NCI-H1417 treated with DMSO at 0.1 percent for 48 hours (cell line): ENCODE data around the gene SVOP.

Source experiments
- DNase-seq: peaks from one replicate; lab custom pipeline; 2025; lab: John Stamatoyannopoulos, UW

SVOP gene

DNA sequence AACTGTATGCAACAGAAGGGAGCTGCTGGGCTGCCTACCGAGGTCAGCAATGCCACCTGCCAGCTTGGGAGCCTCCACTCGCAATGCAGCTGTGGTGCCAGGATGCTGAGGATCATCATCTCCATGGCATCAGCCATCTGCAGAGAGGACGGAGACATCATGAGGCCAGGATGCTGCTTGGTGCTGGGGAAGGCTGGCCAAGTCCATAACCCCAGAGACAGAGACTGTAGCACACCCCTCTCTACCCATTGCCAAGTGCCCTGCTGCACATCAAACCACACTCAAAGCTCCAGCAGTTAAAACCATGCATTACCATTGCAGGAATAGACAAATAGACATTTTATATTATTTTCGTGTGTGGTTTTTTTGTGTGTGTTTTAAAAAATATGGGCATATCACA, 43.5 kb downstream of the SVOP start:
- DNase-seq, result no peak

DNA sequence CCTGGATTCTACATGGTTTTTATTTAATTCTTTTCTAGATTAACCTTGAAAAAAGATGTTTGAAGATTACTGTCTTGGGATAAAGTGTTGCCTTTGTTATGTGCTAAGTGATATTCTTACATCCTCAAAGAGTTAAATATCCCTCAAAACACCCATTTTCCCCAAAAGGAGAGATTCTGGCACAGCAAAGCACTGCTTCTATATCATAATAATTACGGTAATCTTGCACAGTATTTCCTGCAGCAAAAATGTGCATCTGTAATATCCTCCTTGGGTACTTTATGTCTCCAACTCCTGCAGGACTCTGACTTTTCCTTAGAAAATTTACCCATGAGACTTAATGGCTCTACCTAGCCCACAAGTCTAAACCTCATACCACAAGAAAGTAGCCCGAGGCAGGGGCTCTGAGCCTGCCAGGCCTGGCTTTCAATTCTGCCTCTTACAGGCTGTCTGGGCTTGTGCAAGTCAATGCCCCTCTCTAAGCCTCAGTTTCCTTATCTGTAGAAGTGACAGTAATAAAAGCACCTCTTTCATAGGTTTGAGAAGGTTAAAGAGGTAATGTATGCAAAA, 45.8 kb downstream of the SVOP start:
- no peak for DNase-seq

DNA sequence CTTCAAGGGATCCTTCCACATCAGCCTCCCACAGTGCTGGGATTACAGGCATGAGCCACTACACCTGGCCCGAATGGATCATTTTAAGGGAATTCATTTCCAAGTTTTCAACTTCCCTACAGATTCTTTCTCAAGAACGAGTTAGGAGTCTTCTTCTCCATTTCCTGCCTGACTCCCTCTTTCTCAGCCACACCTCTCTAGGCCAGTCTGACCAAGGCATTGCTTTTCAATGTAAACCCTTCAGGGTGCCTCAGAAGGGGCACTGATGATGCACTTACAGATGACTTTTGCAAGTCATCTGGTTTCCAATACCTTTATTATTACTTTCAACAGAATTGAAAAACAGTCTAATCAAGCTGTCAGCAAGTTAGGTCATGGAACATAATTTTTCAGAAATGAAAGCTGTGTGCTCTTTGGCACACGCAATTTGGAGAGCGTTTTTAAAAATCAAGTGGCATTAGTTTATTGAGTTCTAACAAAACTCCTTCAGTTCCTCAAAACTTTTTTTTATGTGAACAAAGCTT, 47.2 kb downstream of the SVOP start:
- no peak for DNase-seq

DNA sequence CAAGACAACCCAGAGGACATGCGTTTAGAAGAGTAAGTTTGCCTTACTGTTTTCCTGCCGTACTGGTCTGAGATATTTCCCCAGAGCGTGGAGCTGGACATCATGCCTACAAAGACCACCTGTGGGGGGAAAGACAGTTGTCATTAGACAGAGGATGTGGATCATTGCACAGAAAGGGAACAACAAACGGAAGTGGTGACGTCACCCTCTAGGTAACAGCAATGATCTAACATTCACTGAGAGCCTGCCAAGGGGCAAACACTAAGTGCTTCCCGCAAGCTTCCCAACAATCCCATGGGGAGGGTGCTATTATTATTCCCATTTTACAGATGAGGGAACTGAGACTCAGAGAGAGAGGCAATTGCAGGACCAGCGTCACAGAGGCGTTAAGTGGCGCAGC, 48.5 kb downstream of the SVOP start:
- DNase-seq, result no peak

DNA sequence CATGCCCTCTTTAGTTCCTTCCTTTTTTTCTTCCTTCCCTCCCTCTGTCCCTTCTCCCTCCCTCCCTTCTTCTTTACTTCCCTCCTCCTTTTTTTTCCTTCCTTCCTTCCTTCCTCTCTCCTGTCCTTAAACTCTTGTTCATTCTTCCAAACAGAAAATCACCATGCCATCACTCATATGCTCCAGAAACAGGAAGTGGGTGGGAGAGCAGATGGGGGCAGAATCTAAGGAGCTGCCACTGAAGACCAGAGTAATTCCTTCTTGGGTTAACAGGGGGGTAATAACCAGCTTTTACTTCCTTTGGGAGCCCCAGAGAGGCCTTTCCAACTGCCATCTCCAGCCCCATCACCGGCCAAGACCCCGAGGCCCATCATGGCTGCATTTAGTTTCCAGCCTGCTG, 51.2 kb downstream of the SVOP start:
- DNase-seq, result no peak

DNA sequence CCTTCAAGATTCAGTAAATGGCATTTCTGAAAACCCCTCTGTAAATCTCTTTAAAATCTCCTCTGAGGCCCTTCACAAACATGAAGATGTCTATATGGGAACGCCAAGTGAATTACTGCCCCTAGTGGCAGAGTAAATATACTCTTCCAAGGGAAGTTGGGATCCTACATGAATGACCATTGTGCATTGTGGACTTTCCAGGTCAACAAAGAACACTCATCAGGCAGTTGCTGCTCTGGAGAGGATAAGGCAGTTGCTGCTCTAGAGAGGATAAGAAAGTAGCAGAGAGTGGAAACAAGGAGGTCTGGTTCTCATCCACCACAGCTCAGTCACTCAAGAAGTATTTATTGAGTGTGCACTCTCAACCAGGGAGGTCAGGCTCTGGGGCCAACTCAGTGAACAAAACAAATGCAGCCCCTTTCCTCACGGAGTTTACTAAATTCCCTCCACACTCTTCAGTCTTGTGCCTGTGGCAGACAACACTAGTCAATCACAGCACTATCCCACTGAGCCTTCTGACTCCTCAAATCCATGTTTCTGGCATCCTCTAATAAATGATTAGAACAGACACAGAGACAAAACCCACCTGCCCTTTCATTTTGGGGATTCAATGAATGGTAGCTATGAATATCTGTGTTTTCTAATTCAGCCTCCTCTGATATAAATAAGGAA, 52.9 kb downstream of the SVOP start:
- no peak for DNase-seq

DNA sequence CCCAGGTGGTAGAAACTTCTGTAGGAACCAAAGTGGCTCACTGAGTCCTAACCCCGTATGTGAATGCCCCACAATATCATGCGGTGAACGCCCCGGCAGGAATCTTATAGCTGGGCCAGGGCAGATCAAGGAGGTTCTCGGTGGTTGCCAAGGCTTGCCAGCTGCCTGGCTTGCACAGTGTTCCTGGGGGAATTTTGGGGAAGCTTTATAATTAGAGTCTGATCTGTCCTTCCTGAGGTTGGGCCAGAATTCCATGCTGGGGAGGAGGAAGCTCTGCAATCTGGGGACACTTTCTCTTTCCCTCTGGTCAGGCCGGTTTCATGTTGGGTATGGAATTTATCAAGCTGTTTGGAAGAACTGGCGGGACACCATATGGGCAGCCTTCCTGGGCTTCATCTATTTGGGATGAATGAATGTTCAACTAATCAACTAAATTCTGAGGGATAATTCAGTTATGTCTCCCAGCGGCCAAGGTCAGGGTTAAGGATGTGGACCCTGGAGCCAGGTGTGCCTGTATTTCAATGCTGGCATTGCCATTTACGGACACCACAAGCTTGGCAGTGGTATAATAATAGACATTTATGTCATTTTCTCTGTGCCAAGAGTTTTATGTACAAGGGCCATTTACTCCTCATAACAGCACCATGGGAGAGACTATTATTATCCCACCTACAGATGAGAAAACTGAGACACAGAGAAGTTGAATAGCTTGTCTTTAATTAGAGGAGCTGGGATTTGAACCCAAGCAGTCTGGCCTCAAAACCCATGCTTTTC, 54.3 kb downstream of the SVOP start:
- DNase-seq, result no peak

DNA sequence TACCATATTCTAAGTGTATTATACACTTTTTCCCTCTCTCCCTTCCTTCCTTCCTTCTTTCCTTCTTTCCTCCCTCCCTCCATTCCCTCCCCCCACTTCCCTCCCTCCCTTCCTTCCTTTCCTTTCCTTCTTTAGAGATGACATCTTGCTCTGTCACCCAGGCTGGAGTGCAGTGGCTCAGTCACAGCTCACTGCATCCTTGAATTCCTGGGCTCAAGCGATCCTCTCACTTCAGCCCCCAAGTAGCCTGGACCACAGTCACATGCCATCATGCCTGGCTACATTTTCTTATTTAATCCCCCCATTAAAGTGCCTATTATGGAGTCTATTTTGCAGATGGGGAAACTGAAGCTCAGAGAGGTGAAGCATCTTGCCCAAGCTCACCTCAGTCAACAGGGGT, 55.0 kb downstream of the SVOP start:
- DNase-seq, result no peak

DNA sequence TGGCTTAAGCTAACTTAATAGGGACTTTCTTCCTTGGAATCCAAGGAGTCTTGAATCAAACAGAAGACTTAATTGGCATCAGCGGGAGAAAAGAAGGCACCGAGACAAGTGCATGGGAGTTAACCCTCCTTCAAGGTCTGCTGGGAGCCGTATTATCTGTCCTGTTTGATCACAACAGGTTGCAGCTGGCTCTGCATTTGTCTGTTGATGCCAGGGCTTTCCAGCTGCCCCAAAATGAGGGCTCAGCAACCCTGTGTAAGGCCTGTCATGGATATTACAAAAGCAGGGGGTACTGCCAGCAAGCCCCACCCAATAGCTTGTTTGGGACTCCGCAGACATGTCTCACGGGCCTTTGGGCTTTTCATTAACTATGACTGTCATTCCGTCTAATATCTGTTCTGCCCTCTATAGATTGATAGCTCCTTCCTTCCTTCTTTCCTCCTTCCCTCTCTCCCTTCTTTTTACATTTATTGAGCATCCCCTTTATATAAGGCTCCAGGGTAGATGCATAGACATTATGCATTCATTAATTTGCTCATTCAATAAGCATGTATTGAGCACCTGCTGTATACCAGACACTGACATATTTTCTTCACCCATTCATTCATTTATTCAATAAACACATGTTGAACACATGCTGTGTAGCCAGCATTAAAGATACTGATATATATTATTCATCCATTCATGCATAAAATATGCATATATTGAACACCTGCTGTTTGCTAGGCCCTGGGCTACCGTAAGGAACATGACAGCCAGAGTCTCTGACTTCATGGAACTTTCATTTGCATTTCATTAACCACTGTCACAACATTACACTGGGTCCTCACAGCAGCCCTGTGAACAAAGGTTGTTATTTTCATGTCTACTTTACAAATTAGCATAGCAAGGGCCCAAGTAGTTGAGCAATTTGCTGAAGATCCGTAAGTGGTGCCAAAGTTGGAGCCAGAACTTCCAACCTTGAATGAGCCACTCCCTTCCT, 56.2 kb downstream of the SVOP start:
- no peak for DNase-seq

DNA sequence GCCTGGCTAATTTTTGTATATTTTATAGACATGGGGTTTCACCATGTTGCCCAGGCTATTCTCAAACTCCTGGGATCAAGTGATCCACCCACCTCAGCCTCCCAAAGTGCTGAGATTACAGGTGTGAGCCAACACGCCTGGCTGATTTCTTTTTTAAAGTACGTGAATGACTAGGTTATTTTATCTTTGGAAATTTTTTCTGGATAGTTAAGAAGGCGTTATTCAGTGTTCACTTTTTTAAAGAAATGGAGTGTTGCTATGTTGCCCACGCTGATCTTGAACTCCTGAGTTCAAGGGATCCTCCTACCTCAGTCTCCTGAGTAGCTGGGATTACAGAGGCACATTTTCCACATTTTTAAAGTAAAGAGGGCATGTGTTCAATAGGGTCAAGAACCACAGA, 58.6 kb downstream of the SVOP start:
- DNase-seq, result no peak

DNA sequence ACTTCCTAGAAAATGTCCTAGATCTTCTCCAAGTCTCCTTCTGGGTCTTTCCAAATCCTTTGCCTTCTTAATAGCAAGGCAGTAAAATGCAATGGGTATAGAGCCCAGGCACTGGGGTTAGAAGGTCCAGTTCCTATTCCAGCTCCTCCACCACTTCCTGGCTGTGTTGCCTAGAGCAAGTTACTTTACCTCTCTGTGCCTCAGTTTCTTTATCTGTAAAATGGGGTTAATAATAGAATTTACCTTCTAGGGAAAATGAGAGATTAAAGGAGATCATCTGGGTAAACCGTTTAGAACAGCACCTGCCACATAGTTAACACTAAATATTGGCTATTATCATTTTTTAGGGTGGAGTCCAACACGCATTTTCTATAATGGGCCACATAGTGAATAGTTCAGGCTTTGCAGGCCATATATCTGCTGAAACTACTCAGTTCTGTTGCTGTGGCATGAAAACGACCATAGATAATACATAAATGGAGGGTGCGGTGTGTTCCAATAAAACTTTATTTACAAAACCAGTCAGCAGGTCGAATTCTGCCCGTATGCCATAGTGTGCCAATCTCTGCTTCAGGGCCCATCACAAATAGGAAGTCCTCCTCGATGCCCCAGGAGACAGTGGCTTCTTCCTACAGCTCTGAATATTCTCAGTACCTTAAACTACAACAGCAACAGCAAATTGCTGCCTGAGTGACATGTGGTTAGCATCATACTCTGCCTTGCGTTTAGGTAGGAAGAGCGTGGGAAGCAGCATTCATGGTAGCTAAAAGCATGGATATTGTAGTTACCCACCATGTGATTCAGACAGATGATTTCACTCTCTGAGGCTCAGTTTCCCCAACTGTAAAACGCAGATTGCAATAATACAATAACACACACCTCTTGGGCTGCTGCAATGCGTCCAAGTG, 60.9 kb downstream of the SVOP start:
- DNase-seq, result no peak

DNA sequence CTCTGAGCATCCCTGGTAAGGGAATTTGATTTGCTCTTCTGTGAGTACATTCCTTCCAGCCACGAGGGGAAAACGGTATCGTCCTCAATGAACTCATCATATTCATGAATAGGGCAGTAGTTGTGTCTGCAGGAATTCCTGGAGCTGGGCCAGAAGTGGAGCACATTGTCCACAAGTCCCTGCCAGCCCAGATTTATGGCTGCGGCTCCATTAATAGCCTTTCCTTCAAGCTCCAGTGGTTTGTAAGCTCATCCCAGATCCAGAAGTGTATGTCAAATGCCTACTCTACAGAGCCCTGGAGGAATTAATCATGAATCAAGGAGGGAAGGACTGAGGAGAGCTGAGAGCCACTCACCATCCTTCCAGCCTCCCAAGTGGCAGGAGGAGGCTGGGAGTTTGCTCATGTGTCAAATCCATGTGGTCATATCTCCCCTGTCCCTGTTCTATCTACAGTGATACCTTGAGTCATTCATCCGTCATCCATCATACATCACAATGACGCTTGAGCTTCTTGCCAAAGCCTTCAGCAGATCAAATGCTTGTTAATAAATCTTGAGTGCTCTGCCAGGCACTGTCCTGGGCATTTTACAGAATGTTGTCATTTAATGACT, 65.5 kb downstream of the SVOP start:
- DNase-seq, result peak; percentile 10

DNA sequence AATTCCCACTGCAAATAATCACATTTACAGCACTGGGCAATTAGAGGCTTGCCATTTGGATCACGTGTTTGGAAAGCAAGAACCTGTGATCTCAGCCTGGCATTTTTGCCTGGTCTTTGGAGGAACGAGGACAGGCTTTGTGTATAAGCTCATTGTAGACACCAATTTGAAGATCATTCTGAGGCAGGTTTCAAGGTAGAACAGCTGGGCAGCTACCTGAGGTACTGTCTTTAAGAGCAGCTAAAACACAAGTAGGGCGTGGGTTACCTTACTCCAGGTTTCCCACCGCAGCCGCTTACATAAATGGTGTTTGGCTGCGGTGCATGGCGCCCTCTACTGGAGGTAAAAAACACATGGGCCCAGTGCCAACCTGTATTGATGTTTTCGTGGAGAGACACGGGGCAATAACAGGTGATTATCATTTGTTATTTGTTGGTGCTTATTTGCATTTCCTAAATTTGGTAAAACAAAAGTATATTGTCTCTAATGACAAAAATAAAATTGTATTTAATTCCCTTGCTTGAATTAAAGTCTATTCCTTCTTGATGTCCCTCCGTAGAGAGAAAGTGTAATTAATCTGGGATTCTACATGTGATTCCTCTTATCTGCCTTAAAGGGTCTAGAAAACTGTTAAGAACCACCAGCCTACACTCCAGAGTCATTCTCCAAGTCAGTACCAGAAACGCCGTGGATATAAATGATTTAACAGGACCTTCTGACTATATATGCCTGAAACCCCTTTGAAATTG, 69.7 kb downstream of the SVOP start:
- peak; percentile 17 for DNase-seq

DNA sequence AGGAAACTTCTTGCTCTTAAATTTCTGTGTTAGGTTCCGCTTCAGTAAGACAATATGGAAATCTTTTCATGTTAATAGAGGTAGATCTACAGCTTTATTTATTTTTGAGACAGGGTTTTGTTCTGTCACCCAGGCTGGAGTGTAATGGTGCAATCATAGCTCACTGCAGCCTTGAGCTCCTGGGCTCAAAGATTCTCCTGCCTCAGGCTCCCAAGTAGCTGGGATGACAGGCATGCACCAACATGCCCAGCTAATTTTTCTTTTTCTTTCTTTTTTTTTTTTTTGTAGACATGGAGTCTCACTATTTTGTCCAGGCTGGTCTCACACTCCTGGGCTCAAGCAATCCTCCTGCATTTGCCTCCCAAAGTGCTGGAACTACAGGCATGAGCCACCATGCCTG, 70.9 kb downstream of the SVOP start:
- no peak for DNase-seq

DNA sequence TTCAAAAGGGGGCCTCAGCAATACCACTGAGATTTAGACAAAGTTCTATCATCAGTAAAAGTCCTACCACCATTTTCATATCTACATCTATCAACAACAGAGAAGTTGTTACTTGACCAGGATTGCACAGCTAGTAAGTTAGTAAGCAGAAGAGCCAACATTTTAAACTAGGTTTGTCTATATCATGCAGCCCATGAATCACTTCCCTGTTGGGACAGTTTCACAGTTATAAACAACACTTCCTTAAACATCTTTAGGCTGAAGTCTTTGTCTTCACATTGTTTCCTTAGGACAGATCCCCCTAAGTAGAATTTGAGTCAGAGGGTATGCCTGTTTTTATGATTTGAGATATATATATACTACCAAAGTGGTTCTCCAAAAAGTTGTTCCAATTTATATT, 72.5 kb downstream of the SVOP start:
- DNase-seq, result no peak

DNA sequence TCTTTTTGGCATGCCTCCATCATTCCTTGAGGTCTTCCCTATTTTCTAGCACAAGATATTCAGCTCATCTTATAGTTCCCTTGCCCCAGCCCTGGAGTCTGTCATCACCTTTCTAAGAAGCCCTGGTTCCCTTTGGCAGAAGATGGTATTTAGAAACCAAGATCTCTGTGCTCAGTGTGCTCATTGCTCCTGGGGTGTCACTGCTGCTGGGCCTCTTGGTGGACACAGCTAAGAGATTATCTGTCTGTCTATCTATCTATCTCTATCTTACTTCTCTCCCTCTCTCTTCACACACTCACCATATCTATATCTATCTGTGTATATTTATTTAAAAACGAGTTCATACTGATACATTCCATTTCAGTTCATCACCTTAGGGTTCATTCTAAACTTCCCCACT, 73.8 kb downstream of the SVOP start:
- no peak for DNase-seq

DNA sequence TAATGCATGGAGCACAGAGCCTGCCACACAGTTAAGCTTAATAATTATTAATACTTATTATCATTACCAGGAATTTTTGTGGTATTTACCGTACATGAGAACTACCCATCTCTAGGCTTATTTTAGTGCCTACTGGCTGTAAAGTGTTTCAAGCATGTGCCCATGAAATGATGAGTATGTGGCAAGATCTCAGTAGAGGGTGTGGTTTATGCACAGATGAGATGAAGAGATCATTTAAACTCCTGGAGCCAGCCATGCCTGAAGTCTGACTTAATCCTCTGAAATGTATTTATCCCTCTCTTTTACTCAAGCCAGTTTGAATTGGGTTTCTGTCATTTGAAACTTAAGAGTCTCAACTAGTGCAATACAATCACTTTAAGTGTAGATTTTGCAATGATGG, 80.7 kb downstream of the SVOP start:
- DNase-seq, result no peak

DNA sequence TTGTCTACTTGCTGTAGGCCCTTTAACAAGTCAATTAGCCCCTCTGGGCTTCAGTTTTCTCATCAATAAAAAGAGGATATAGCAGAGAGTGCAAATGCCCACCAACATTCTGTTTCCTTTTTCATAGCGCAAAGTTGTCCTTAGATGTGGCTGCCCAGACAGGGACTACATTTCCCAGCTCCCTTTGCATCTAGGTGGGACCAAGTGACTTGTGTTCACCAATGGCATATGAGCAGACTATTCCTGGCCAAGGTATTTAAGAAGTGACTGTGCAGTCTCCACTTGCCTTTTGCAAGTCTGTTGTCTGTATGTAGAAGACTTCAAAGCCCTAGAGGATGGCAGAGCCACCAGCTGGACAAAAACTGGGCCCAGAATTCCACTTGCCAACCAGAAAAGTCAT, 81.3 kb downstream of the SVOP start:
- DNase-seq, result no peak

DNA sequence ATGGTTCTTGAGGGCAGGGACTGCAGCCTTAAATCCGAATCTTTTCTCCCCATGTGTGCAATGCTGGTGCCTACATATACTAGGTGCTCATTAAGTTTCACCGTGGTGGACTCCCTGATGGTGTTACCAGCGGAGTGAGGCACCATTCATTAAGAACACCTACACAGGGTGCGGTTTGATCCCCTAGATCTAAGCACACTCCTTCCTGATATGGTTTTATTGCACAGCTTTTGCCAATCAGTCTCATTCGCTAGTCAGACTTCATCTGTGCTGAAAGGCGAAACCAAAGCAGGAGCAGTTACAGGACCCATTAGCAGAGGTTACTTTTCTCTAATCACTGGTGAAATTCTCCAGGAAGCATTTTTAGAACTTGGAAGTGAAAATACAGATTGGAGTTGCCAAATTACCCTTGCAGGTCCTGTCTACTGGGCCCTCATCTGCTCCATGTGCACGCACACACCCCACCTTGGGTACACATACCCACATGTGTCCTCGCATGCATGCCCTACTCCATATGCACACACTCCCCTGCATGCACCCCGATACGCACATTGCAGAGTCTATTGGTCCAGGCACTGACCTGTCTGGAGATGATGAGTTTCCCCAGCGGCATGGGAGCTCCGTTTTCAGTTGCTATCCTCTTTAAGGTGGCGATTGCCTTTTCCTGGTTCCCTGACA, 82.5 kb downstream of the SVOP start:
- DNase-seq, result no peak
